ENCODE measurements around the gene OR10A6. TPM values are rescaled to one million over a fixed set of nuclear protein-coding genes. Genes with fewer than 3 reads are reported as not detected.

OR10A6 gene
- total and polyA plus RNA-seq, 2 experiments from 2014 or later, result not detected

DNA sequence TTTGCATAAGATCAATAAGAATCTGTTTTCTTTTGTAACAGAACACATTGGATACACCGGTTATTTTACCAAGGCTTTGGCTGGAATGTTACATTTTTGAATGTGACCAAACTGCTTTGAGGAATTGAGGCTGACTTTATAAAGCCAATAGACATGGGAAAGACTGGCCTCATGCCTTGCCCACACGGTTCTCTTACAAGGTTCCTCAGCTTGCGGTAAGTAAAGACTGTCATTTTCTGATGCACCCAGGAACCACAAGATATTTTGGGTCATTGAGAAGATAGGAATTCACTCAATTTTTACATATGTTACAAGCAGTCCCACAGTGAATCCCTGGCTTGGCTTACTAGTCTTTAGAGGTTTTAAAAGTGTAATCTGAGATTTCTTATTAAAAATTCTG, 23.9 kb downstream of the OR10A6 start:
- H3K4me1 ChIP-seq (ENCODE audit: insufficient read depth), result peaks cover 29% of the 10 kb centered on the region
- no peaks in the 10 kb centered on the region for H3K9me3 ChIP-seq (ENCODE audit: low read depth)
- H3K36me3 ChIP-seq (replicated peaks; ENCODE audit: insufficient read depth, low read depth), result no peaks in the 10 kb centered on the region
- H3K4me3 ChIP-seq, result no peak overlapping the region
- 50% methylated on average over 3 of the region's 3 CpGs for WGBS (ENCODE audit: low lambda C conversion rate, missing lambda C conversion rate)
- no peak for DNase-seq (ENCODE audit: low spot score)
- no peaks in the 10 kb centered on the region for H4K20me1 ChIP-seq (ENCODE audit: insufficient read depth, poor library complexity, severe bottlenecking)
- H3K27ac ChIP-seq, result peak overlapping the region; percentile 69
- TF ChIP-seq EZH2phosphoT487 (IDR thresholded peaks at IDR 0.05; ENCODE audit: low read depth, severe bottlenecking, unreplicated experiment), result no peak
- TF ChIP-seq, protein P1, sequence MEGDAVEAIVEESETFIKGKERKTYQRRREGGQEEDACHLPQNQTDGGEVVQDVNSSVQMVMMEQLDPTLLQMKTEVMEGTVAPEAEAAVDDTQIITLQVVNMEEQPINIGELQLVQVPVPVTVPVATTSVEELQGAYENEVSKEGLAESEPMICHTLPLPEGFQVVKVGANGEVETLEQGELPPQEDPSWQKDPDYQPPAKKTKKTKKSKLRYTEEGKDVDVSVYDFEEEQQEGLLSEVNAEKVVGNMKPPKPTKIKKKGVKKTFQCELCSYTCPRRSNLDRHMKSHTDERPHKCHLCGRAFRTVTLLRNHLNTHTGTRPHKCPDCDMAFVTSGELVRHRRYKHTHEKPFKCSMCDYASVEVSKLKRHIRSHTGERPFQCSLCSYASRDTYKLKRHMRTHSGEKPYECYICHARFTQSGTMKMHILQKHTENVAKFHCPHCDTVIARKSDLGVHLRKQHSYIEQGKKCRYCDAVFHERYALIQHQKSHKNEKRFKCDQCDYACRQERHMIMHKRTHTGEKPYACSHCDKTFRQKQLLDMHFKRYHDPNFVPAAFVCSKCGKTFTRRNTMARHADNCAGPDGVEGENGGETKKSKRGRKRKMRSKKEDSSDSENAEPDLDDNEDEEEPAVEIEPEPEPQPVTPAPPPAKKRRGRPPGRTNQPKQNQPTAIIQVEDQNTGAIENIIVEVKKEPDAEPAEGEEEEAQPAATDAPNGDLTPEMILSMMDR (IDR thresholded peaks at IDR 0.05; ENCODE audit: poor library complexity), result no peak
- no peak for TF ChIP-seq EZH2 (IDR thresholded peaks at IDR 0.05; ENCODE audit: borderline replicate concordance)
- no peaks in the 10 kb centered on the region for H3K79me2 ChIP-seq
- no peak overlapping the region for H3K4me2 ChIP-seq
- H2AFZ ChIP-seq, result no peak overlapping the region
- no peaks in the 10 kb centered on the region for H3K27me3 ChIP-seq
- no peaks in the 10 kb centered on the region for H3K9me2 ChIP-seq (replicated peaks; ENCODE audit: insufficient read depth)

DNA sequence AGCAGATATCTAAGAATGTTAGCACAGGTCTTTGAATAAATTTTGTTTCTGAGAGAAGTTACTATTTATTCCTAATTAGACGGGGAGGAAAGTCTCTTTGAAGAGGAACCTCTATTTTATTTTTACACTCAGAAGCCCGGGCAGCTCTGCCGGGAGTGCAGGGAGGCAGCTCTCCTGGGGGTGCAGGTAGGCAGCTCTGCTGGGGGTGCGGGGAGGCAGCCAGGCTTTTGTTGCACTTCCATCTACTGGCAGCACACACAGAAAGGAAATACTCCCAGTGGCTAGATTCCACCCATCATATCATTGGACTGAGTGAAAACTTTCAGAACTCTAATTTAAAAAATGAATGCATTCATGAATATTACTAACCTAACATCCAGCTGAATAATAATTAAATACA, 24.6 kb downstream of the OR10A6 start:
- Histone ChIP-seq H4K20me1 (ENCODE audit: insufficient read depth, poor library complexity, severe bottlenecking) (no peaks in the 10 kb centered on the region), H3K9me2 (replicated peaks; ENCODE audit: insufficient read depth) (no peaks in the 10 kb centered on the region), H2AFZ (no peak overlapping the region), H3K4me2 (no peak overlapping the region), H3K27me3 (no peaks in the 10 kb centered on the region), H3K4me3 (no peak overlapping the region), H3K36me3 (replicated peaks; ENCODE audit: insufficient read depth, low read depth) (no peaks in the 10 kb centered on the region), H3K9me3 (ENCODE audit: low read depth) (no peaks in the 10 kb centered on the region), H3K4me1 (ENCODE audit: insufficient read depth) (peaks cover 29% of the 10 kb centered on the region), H3K79me2 (no peaks in the 10 kb centered on the region), H3K27ac (peak overlapping the region; percentile 69)
- WGBS (ENCODE audit: low lambda C conversion rate, missing lambda C conversion rate), result 23% methylated on average over 4 of the region's 4 CpGs
- no peak for DNase-seq (ENCODE audit: low spot score)
- TF ChIP-seq, protein P1 (IDR thresholded peaks at IDR 0.05; ENCODE audit: poor library complexity), result no peak
- no peak for TF ChIP-seq EZH2 (IDR thresholded peaks at IDR 0.05; ENCODE audit: borderline replicate concordance)
- TF ChIP-seq EZH2phosphoT487 (IDR thresholded peaks at IDR 0.05; ENCODE audit: low read depth, severe bottlenecking, unreplicated experiment), result no peak

DNA sequence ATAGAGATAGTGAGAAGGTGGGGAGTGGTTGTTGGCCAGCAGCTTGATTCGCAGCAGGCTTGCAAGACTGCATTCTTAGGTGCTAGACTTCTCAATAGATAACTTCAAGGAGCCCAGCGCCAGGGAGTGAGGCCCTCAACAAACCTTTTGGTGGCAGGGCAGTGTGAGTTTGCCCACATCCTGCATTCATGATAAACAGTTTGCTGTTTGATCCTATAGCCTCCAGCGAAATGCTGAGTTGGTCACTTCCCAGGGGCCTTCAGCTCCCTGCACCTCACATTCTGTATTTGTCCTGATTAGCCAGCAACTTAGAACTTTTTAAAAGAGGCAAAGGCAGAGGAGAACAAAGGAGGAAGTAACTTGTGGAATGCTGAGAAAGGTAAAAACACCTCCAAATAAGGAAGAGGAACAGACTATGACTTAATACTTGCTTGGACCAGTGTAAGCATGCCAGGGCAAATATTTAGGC, 25.1 kb downstream of the OR10A6 start:
- no peaks in the 10 kb centered on the region for H3K79me2 ChIP-seq
- H3K9me3 ChIP-seq (ENCODE audit: low read depth), result no peaks in the 10 kb centered on the region
- peak overlapping the region; percentile 37 for H2AFZ ChIP-seq
- DNase-seq (ENCODE audit: low spot score), result no peak
- H3K27ac ChIP-seq, result peak overlapping the region; percentile 69
- H3K36me3 ChIP-seq (replicated peaks; ENCODE audit: insufficient read depth, low read depth), result no peaks in the 10 kb centered on the region
- peaks cover 29% of the 10 kb centered on the region for H3K4me1 ChIP-seq (ENCODE audit: insufficient read depth)
- H4K20me1 ChIP-seq (ENCODE audit: insufficient read depth, poor library complexity, severe bottlenecking), result no peaks in the 10 kb centered on the region
- H3K27me3 ChIP-seq, result no peaks in the 10 kb centered on the region
- WGBS (ENCODE audit: low lambda C conversion rate, missing lambda C conversion rate), result 44% methylated on average over 3 of the region's 3 CpGs
- no peak overlapping the region for H3K4me3 ChIP-seq
- TF ChIP-seq EZH2phosphoT487 (IDR thresholded peaks at IDR 0.05; ENCODE audit: low read depth, severe bottlenecking, unreplicated experiment) (no peak), EZH2 (IDR thresholded peaks at IDR 0.05; ENCODE audit: borderline replicate concordance) (no peak)
- TF ChIP-seq, protein P1 (IDR thresholded peaks at IDR 0.05; ENCODE audit: poor library complexity), result no peak
- no peaks in the 10 kb centered on the region for H3K9me2 ChIP-seq (replicated peaks; ENCODE audit: insufficient read depth)
- H3K4me2 ChIP-seq, result peak overlapping the region; percentile 50

Measured in hepatocyte (in vitro differentiated cells).